ENCODE results near the gene TRPM6.

- TF ChIP-seq, protein P1, sequence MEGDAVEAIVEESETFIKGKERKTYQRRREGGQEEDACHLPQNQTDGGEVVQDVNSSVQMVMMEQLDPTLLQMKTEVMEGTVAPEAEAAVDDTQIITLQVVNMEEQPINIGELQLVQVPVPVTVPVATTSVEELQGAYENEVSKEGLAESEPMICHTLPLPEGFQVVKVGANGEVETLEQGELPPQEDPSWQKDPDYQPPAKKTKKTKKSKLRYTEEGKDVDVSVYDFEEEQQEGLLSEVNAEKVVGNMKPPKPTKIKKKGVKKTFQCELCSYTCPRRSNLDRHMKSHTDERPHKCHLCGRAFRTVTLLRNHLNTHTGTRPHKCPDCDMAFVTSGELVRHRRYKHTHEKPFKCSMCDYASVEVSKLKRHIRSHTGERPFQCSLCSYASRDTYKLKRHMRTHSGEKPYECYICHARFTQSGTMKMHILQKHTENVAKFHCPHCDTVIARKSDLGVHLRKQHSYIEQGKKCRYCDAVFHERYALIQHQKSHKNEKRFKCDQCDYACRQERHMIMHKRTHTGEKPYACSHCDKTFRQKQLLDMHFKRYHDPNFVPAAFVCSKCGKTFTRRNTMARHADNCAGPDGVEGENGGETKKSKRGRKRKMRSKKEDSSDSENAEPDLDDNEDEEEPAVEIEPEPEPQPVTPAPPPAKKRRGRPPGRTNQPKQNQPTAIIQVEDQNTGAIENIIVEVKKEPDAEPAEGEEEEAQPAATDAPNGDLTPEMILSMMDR (conservative IDR thresholded peaks at IDR 0.05; ENCODE audit: low read depth in 2 of 2), result no peak
- no peak for TF ChIP-seq REST (IDR thresholded peaks at IDR 0.05; ENCODE audit: unreplicated experiment)
- TF ChIP-seq POLR2AphosphoS5 (IDR thresholded peaks at IDR 0.05; ENCODE audit: low read depth), result no peak
- TF ChIP-seq ZNF331 (CRISPR knock-in tag; IDR thresholded peaks at IDR 0.05; ENCODE audit: low read depth), result no peak
- no peak for TF ChIP-seq EZH2 (IDR thresholded peaks at IDR 0.05; ENCODE audit: low read depth, unreplicated experiment)
- TF ChIP-seq CREB1 (CRISPR knock-in tag; IDR thresholded peaks at IDR 0.05; ENCODE audit: low read depth), result no peak
- no peak for TF ChIP-seq EZH2phosphoT487 (IDR thresholded peaks at IDR 0.05; ENCODE audit: unreplicated experiment)
- TF ChIP-seq ZNF114 (CRISPR knock-in tag; IDR thresholded peaks at IDR 0.05), result no peak
- TF ChIP-seq JUNB (IDR thresholded peaks at IDR 0.05; ENCODE audit: unreplicated experiment), result no peak
- TF ChIP-seq, protein P2, sequence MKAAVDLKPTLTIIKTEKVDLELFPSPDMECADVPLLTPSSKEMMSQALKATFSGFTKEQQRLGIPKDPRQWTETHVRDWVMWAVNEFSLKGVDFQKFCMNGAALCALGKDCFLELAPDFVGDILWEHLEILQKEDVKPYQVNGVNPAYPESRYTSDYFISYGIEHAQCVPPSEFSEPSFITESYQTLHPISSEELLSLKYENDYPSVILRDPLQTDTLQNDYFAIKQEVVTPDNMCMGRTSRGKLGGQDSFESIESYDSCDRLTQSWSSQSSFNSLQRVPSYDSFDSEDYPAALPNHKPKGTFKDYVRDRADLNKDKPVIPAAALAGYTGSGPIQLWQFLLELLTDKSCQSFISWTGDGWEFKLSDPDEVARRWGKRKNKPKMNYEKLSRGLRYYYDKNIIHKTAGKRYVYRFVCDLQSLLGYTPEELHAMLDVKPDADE (IDR thresholded peaks at IDR 0.05), result no peak
These were observed 87.5 kb downstream of the TRPM6 start for GRCh38 chr9:74800226-74800625.
